Astrocyte (in vitro differentiated cells and primary cell): ENCODE measurements around the gene PLAC1. TPM values are rescaled to one million over a fixed set of nuclear protein-coding genes. Genes with fewer than 3 reads are reported as not detected.
A peak's percentile ranks its signal among the peaks of the same experiment; 100 is the strongest.

ENCODE experiments used
- DNase-seq: peaks from one replicate; pipeline ENCODE4 v3.0.0-alpha.2; 2010; ENCODE audit warnings: low read depth
- FAIRE-seq: peaks from 2 replicates; lab custom pipeline; 2011; peaks lifted over from hg19 to GRCh38; lab: Jason Lieb, UNC
- H2AFZ ChIP-seq: 2 replicates; pipeline ENCODE4 v1.6.0; 2012; ENCODE audit warnings: low read depth, low read length, inconsistent platforms
- H3K27ac ChIP-seq: 2 replicates; pipeline ENCODE4 v1.5.1; 2011; ENCODE audit warnings: low read depth, low read length, inconsistent platforms
- H3K27me3 ChIP-seq: 2 replicates; pipeline ENCODE4 v1.6.0; 2011; ENCODE audit warnings: low read length, inconsistent platforms; ENCODE audit not compliant: insufficient read depth
- H3K36me3 ChIP-seq: 2 replicates; pipeline ENCODE4 v1.5.1; 2011; ENCODE audit warnings: low read length, inconsistent platforms; ENCODE audit not compliant: insufficient read depth
- H3K4me1 ChIP-seq: 2 replicates; pipeline ENCODE4 v1.5.1; 2011; ENCODE audit warnings: low read length, inconsistent platforms; ENCODE audit not compliant: insufficient read depth
- H3K4me2 ChIP-seq: 2 replicates; pipeline ENCODE4 v1.6.0; 2012; ENCODE audit warnings: low read length, inconsistent platforms
- H3K4me3 ChIP-seq: 2 replicates; pipeline ENCODE4 v1.5.1; 2011; ENCODE audit warnings: low read depth, mild to moderate bottlenecking, low read length, inconsistent platforms; ENCODE audit not compliant: insufficient read depth
- H3K79me2 ChIP-seq: 2 replicates; pipeline ENCODE4 v1.6.0; 2012; ENCODE audit warnings: mild to moderate bottlenecking, low read length, inconsistent platforms; ENCODE audit not compliant: insufficient read depth
- H3K9ac ChIP-seq: 2 replicates; pipeline ENCODE4 v1.6.0; 2012; ENCODE audit warnings: mild to moderate bottlenecking, low read length, inconsistent platforms
- H3K9me3 ChIP-seq: 2 replicates; pipeline ENCODE4 v1.5.1; 2012; ENCODE audit warnings: low read depth, mild to moderate bottlenecking, low read length, inconsistent platforms; ENCODE audit not compliant: insufficient read depth
- H4K20me1 ChIP-seq: 2 replicates; pipeline ENCODE4 v1.6.0; 2012; ENCODE audit warnings: low read length, inconsistent platforms; ENCODE audit not compliant: insufficient read depth
- H3K27ac Mint-ChIP-seq: one replicate; pipeline ENCODE4 v1.8.0; 2021; ENCODE audit warnings: mild to moderate bottlenecking, mixed read lengths; ENCODE audit not compliant: unreplicated experiment
- H3K27me3 Mint-ChIP-seq: one replicate; pipeline ENCODE4 v1.8.0; 2021; ENCODE audit warnings: low read depth, mixed read lengths; ENCODE audit not compliant: unreplicated experiment
- H3K36me3 Mint-ChIP-seq: one replicate; pipeline ENCODE4 v1.8.0; 2021; ENCODE audit warnings: low read depth, mixed read lengths; ENCODE audit not compliant: unreplicated experiment
- H3K4me1 Mint-ChIP-seq: one replicate; pipeline ENCODE4 v1.8.0; 2021; ENCODE audit warnings: low read depth, mixed read lengths; ENCODE audit not compliant: unreplicated experiment
- H3K4me3 Mint-ChIP-seq: one replicate; pipeline ENCODE4 v1.8.0; 2021; ENCODE audit warnings: mild to moderate bottlenecking, moderate library complexity, mixed read lengths; ENCODE audit not compliant: unreplicated experiment
- H3K9me3 Mint-ChIP-seq: one replicate; pipeline ENCODE4 v1.8.0; 2021; ENCODE audit warnings: mild to moderate bottlenecking, mixed read lengths; ENCODE audit not compliant: unreplicated experiment
- EZH2 ChIP-seq: IDR thresholded peaks from 2 replicates; pipeline ENCODE4 v1.6.1; 2012; ENCODE audit warnings: mild to moderate bottlenecking, low read length, inconsistent platforms; ENCODE audit not compliant: insufficient read depth
- total RNA-seq: library from RNA; stranded (reverse); gene quantifications from 2 replicates; pipeline ENCODE4 v1.2.1, GENCODE V29; 2021
- TF ChIP-seq, protein P1 (sequence below): IDR thresholded peaks from 2 replicates; pipeline ENCODE4 v1.5.1; 2011; ENCODE audit warnings: low read depth, mild to moderate bottlenecking, inconsistent platforms, low read length, moderate library complexity; ENCODE audit not compliant: insufficient read depth

The PLAC1 gene
- total RNA-seq, 1 donor from 2014 or later, result 0.61 TPM

- Histone ChIP-seq H3K27ac (no peak overlapping the region), H3K36me3 (peaks cover 4% of the 10 kb centered on the region), H3K4me2 (no peak overlapping the region), H3K9me3 (no peaks in the 10 kb centered on the region), H3K4me1 (peaks cover 26% of the 10 kb centered on the region), H3K79me2 (peaks cover 6% of the 10 kb centered on the region), H4K20me1 (no peaks in the 10 kb centered on the region), H3K4me3 (no peak overlapping the region), H3K9ac (no peak overlapping the region), H3K27me3 (no peaks in the 10 kb centered on the region), H2AFZ (no peak overlapping the region)
- H3K4me3 Mint-ChIP-seq, result no peak overlapping the region
- H3K27ac Mint-ChIP-seq, result no peak overlapping the region
- TF ChIP-seq, protein P1, sequence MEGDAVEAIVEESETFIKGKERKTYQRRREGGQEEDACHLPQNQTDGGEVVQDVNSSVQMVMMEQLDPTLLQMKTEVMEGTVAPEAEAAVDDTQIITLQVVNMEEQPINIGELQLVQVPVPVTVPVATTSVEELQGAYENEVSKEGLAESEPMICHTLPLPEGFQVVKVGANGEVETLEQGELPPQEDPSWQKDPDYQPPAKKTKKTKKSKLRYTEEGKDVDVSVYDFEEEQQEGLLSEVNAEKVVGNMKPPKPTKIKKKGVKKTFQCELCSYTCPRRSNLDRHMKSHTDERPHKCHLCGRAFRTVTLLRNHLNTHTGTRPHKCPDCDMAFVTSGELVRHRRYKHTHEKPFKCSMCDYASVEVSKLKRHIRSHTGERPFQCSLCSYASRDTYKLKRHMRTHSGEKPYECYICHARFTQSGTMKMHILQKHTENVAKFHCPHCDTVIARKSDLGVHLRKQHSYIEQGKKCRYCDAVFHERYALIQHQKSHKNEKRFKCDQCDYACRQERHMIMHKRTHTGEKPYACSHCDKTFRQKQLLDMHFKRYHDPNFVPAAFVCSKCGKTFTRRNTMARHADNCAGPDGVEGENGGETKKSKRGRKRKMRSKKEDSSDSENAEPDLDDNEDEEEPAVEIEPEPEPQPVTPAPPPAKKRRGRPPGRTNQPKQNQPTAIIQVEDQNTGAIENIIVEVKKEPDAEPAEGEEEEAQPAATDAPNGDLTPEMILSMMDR, result no peak
- TF ChIP-seq EZH2, result no peak
- FAIRE-seq (peak; percentile 39), DNase-seq (no peak)
- no peaks in the 10 kb centered on the region for H3K27me3 Mint-ChIP-seq
- H3K36me3 Mint-ChIP-seq, result peaks cover 5% of the 10 kb centered on the region
- no peaks in the 10 kb centered on the region for H3K9me3 Mint-ChIP-seq
- H3K4me1 Mint-ChIP-seq, result peaks cover 26% of the 10 kb centered on the region
Measured at GRCh38 chrX:134541906-134542305, 116.4 kb downstream of the PLAC1 start.

DNA sequence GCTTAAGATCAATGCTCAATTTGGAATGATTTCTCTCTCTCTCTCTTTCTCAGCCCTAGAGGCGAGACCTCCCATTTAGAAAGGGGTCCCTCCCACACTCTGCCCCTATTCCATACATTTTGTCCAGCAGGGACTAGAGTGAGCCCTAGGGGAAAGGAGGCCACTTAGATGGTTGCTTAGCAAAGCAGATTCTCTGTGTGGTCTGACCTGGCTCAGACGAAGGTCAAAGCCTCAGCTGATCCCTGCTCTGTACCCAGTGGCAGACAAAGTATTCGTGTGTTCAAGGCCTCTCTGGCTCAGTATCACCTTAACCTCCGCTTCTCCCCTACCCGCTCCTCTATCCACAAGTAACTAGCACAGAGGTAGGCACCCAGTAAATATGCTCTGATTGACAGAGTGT is 120.0 kb downstream of the PLAC1 start:
- H3K27ac ChIP-seq, result no peak overlapping the region
- peaks cover 11% of the 10 kb centered on the region for H3K4me1 ChIP-seq
- H3K27me3 Mint-ChIP-seq, result peaks cover 7% of the 10 kb centered on the region
- DNase-seq (no peak), FAIRE-seq (peak; percentile 23)
- H2AFZ ChIP-seq, result no peak overlapping the region
- no peak overlapping the region for H3K4me3 Mint-ChIP-seq
- H3K4me3 ChIP-seq, result no peak overlapping the region
- H3K4me1 Mint-ChIP-seq, result peaks cover 19% of the 10 kb centered on the region
- no peaks in the 10 kb centered on the region for H3K36me3 ChIP-seq
- no peak overlapping the region for H3K9ac ChIP-seq
- TF ChIP-seq, protein P1, result no peak
- no peak for TF ChIP-seq EZH2
- H4K20me1 ChIP-seq, result no peaks in the 10 kb centered on the region
- no peak overlapping the region for H3K27ac Mint-ChIP-seq
- no peaks in the 10 kb centered on the region for H3K36me3 Mint-ChIP-seq
- H3K4me2 ChIP-seq, result no peak overlapping the region
- H3K79me2 ChIP-seq, result no peaks in the 10 kb centered on the region
- no peaks in the 10 kb centered on the region for H3K9me3 ChIP-seq
- no peaks in the 10 kb centered on the region for H3K9me3 Mint-ChIP-seq
- H3K27me3 ChIP-seq, result no peaks in the 10 kb centered on the region

DNA sequence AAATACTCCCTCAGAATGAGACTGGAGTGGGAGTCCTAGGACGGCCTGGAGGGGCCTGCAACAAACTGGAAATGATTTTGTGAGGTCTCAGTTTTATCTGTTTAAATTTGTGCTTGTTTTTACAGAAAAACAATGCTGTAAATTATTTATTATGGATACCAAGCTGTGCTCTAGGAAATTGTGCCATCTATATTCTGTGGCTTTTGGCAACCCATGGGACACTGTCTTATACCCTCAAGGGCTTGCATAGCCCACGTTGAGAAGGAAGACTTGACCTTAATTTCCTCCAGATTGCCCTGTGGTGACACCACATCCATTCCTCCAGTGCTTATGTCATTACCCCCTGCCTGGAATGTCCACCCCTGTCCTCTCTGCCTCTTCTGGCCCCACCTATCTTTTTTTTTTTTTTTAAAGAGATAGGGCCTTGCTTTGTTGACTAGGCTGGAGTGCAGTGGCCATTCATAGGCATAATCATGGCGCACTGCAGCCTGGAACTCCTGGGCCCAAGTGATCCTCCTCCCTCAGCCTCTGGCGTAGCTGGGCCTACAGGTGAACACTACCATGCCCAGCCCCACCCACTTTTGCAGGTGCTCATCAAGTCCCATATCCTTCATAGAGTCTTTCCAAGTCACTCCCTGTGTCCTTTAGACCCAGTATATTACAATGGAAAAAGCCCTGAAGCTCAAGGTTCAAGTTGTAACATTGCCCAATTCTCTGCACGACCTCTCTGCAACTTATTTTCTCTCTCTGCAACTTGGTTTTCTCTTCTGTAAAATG is 120.9 kb downstream of the PLAC1 start:
- Histone ChIP-seq H3K27ac (peak overlapping the region; percentile 67), H3K9me3 (no peaks in the 10 kb centered on the region), H3K79me2 (no peaks in the 10 kb centered on the region), H4K20me1 (no peaks in the 10 kb centered on the region), H3K4me1 (peaks cover 11% of the 10 kb centered on the region), H3K4me2 (peak overlapping the region; percentile 63), H3K9ac (peak overlapping the region; percentile 51), H2AFZ (no peak overlapping the region), H3K36me3 (no peaks in the 10 kb centered on the region), H3K27me3 (no peaks in the 10 kb centered on the region), H3K4me3 (no peak overlapping the region)
- no peak overlapping the region for H3K4me3 Mint-ChIP-seq
- DNase-seq (peak; percentile 54), FAIRE-seq (peak; percentile 76)
- no peak for TF ChIP-seq EZH2
- TF ChIP-seq, protein P1, result no peak
- H3K27ac Mint-ChIP-seq, result peak overlapping the region; percentile 85
- no peaks in the 10 kb centered on the region for H3K36me3 Mint-ChIP-seq
- peaks cover 7% of the 10 kb centered on the region for H3K27me3 Mint-ChIP-seq
- no peaks in the 10 kb centered on the region for H3K9me3 Mint-ChIP-seq
- peaks cover 13% of the 10 kb centered on the region for H3K4me1 Mint-ChIP-seq
